ENCODE data around the gene COMMD4.
"Not testable (repeated sequence)": the region's sequence is repeated elsewhere in the genome, so short reads cannot be mapped to it uniquely, and the experiment has no call there.

The COMMD4 gene

GRCh38 chr15:75371901-75372688 is 36.2 kb downstream of the COMMD4 start:
- DNase-seq (ENCODE audit: low read depth in 2 of 2): no peak

- DNase-seq (ENCODE audit: low read depth in 2 of 2): no peak
Observed at GRCh38 chr15:75380773-75381172, 44.9 kb downstream of the COMMD4 start.

- not testable (repeated sequence) for DNase-seq (ENCODE audit: low read depth in 2 of 2)
Observed at GRCh38 chr15:75383986-75384385, 48.1 kb downstream of the COMMD4 start.
